ENCODE results near the gene TOP3B.

DNA sequence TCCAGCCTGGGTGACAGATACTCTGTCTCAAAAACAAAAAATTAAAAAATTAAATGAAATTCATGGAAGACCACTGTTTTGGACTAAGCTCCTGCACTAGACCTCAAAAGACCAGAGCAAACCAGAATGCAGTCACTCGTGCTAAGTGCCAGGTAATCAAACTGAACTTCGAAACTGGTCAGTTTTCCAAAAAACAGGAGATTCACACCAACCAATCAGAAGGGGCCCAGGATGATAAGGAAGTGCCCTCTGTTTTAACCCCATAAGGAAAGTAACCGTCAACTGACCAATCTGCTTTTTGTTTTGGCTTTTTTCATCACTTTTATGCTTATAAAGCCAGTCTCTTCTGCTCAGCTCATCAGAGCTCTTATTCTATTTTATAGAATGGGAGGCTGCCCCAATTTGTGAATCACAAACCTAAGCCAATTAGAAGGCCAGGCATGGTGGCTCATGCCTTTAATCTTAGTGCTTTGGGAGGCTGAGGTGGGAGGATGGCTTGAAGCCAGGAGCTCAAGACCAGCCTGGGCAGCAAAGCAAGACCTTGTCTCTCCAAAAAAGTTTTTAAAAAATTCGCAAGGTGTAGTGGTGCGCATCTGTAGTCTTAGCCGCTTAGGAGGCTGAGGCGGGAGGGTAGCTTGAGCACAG is 10.1 kb upstream of the TOP3B start:
- TF ChIP-seq, protein P1, sequence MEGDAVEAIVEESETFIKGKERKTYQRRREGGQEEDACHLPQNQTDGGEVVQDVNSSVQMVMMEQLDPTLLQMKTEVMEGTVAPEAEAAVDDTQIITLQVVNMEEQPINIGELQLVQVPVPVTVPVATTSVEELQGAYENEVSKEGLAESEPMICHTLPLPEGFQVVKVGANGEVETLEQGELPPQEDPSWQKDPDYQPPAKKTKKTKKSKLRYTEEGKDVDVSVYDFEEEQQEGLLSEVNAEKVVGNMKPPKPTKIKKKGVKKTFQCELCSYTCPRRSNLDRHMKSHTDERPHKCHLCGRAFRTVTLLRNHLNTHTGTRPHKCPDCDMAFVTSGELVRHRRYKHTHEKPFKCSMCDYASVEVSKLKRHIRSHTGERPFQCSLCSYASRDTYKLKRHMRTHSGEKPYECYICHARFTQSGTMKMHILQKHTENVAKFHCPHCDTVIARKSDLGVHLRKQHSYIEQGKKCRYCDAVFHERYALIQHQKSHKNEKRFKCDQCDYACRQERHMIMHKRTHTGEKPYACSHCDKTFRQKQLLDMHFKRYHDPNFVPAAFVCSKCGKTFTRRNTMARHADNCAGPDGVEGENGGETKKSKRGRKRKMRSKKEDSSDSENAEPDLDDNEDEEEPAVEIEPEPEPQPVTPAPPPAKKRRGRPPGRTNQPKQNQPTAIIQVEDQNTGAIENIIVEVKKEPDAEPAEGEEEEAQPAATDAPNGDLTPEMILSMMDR (conservative IDR thresholded peaks at IDR 0.05; ENCODE audit: low read depth, low read length): no peak
- TF ChIP-seq EZH2 (IDR thresholded peaks at IDR 0.05; ENCODE audit: low read length, unreplicated experiment): no peak
- no peak for TF ChIP-seq EZH2phosphoT487 (IDR thresholded peaks at IDR 0.05; ENCODE audit: borderline replicate concordance, low read length)

All from PC-3 (cell line).